Testis (tissue), 2 donors: Measurements from ENCODE around the gene RAI1.

Experiments
- CTCF ChIP-seq, 3 experiments: fragments of 450-650 bp in 2 of 3; fragments of 200-600 bp in 1 of 3; sonication (generic) in 1 of 3; IDR thresholded peaks; one replicate each; pipeline ENCODE4 v1.5.1; 2016 to 2019; ENCODE audit warnings: antibody characterized with exemption in 3 of 3, mild to moderate bottlenecking in 2 of 3, moderate library complexity in 1 of 3
- POLR2A ChIP-seq: fragments of 450-650 bp; IDR thresholded peaks from one replicate; pipeline ENCODE4 v1.6.1; 2017; ENCODE audit warnings: antibody characterized with exemption, mild to moderate bottlenecking, moderate library complexity

- no peak for TF ChIP-seq CTCF (IDR thresholded peaks at IDR 0.05)
- no peak for TF ChIP-seq POLR2A
These were observed 76.1 kb downstream of the RAI1 start for GRCh38 chr17:17757391-17757791.
